ENCODE data around the gene TTN. TPM values are rescaled to one million over a fixed set of nuclear protein-coding genes. Genes with fewer than 3 reads are reported as not detected.

Gene TTN
- total RNA-seq, 1 donor from 2014 or later, result under 0.01 TPM

GRCh38 chr2:178702361-178702760 lies 104.9 kb downstream of the TTN start:
- no peak overlapping the region for H3K4me3 ChIP-seq (ENCODE audit: low read depth, low read length)
- no peak for DNase-seq (ENCODE audit: low read depth)
- H3K27me3 ChIP-seq (ENCODE audit: control insufficient read depth, insufficient read depth, low read length), result no peaks in the 10 kb centered on the region
- no peak for TF ChIP-seq CTCF (IDR thresholded peaks at IDR 0.05; ENCODE audit: insufficient read depth, low read length, poor library complexity, severe bottlenecking)
- H3K36me3 ChIP-seq (ENCODE audit: control insufficient read depth, insufficient read depth, low read length), result no peaks in the 10 kb centered on the region

- no peak for DNase-seq (ENCODE audit: low read depth)
- TF ChIP-seq CTCF (IDR thresholded peaks at IDR 0.05; ENCODE audit: insufficient read depth, low read length, poor library complexity, severe bottlenecking), result peak; percentile 85
- Histone ChIP-seq H3K4me3 (ENCODE audit: low read depth, low read length) (no peak overlapping the region), H3K36me3 (ENCODE audit: control insufficient read depth, insufficient read depth, low read length) (no peaks in the 10 kb centered on the region), H3K27me3 (ENCODE audit: control insufficient read depth, insufficient read depth, low read length) (no peaks in the 10 kb centered on the region)
These were observed 106.3 kb downstream of the TTN start for GRCh38 chr2:178700922-178701342.

GRCh38 chr2:178700136-178700535 lies 107.1 kb downstream of the TTN start:
- TF ChIP-seq CTCF (IDR thresholded peaks at IDR 0.05; ENCODE audit: insufficient read depth, low read length, poor library complexity, severe bottlenecking), result no peak
- no peak for DNase-seq (ENCODE audit: low read depth)
- no peaks in the 10 kb centered on the region for H3K27me3 ChIP-seq (ENCODE audit: control insufficient read depth, insufficient read depth, low read length)
- H3K36me3 ChIP-seq (ENCODE audit: control insufficient read depth, insufficient read depth, low read length), result no peaks in the 10 kb centered on the region
- no peak overlapping the region for H3K4me3 ChIP-seq (ENCODE audit: low read depth, low read length)

- no peak for DNase-seq (ENCODE audit: low read depth)
- Histone ChIP-seq H3K36me3 (ENCODE audit: control insufficient read depth, insufficient read depth, low read length) (no peaks in the 10 kb centered on the region), H3K27me3 (ENCODE audit: control insufficient read depth, insufficient read depth, low read length) (no peaks in the 10 kb centered on the region), H3K4me3 (ENCODE audit: low read depth, low read length) (no peak overlapping the region)
- no peak for TF ChIP-seq CTCF (IDR thresholded peaks at IDR 0.05; ENCODE audit: insufficient read depth, low read length, poor library complexity, severe bottlenecking)
These were observed 114.4 kb downstream of the TTN start for GRCh38 chr2:178692845-178693244.

GRCh38 chr2:178689808-178690207 lies 117.4 kb downstream of the TTN start:
- H3K4me3 ChIP-seq (ENCODE audit: low read depth, low read length), result no peak overlapping the region
- no peaks in the 10 kb centered on the region for H3K36me3 ChIP-seq (ENCODE audit: control insufficient read depth, insufficient read depth, low read length)
- TF ChIP-seq CTCF (IDR thresholded peaks at IDR 0.05; ENCODE audit: insufficient read depth, low read length, poor library complexity, severe bottlenecking), result no peak
- no peaks in the 10 kb centered on the region for H3K27me3 ChIP-seq (ENCODE audit: control insufficient read depth, insufficient read depth, low read length)
- DNase-seq (ENCODE audit: low read depth), result no peak

GRCh38 chr2:178683877-178684276 lies 123.3 kb downstream of the TTN start:
- H3K36me3 ChIP-seq (ENCODE audit: control insufficient read depth, insufficient read depth, low read length), result no peaks in the 10 kb centered on the region
- TF ChIP-seq CTCF (IDR thresholded peaks at IDR 0.05; ENCODE audit: insufficient read depth, low read length, poor library complexity, severe bottlenecking), result no peak
- no peak overlapping the region for H3K4me3 ChIP-seq (ENCODE audit: low read depth, low read length)
- no peak for DNase-seq (ENCODE audit: low read depth)
- H3K27me3 ChIP-seq (ENCODE audit: control insufficient read depth, insufficient read depth, low read length), result no peaks in the 10 kb centered on the region

Data from kidney epithelial cell (primary cell).